WTC11 (cell line): ENCODE results near the gene UGP2. TPM values are rescaled to one million over a fixed set of nuclear protein-coding genes. Genes with fewer than 3 reads are reported as not detected.
A peak's percentile ranks its signal among the peaks of the same experiment; 100 is the strongest.

Source experiments
- ATAC-seq: fragments of 200-7000 bp; cut with Tn5 transposase; 2 replicates; pipeline ENCODE4 v1.10.0; 2021; ENCODE audit warnings: mild to moderate bottlenecking, moderate library complexity
- CTCF ChIA-PET: fragments of 300-600 bp; sonication (Branson Sonifier 250); formaldehyde crosslinking; loops from one replicate; lab custom pipeline; 2021; ENCODE audit warnings: antibody characterized with exemption; lab: Charles Lee
- POLR2A ChIA-PET: fragments of 350-600 bp; sonication (Branson Sonifier 250); formaldehyde crosslinking; loops from one replicate; lab custom pipeline; 2021; ENCODE audit warnings: antibody characterized with exemption; lab: Charles Lee
- DNase-seq: peaks from one replicate; pipeline ENCODE4 v3.0.0; 2021; ENCODE audit warnings: low spot score
- H3K27ac Mint-ChIP-seq: 2 replicates; pipeline ENCODE4 v1.8.0; 2021; ENCODE audit warnings: mixed read lengths
- H3K27me3 Mint-ChIP-seq: 2 replicates; pipeline ENCODE4 v1.8.0; 2021; ENCODE audit warnings: low read depth, mild to moderate bottlenecking, moderate library complexity, mixed read lengths
- H3K36me3 Mint-ChIP-seq: 2 replicates; pipeline ENCODE4 v1.8.0; 2021; ENCODE audit warnings: mixed read lengths
- H3K4me1 Mint-ChIP-seq: 2 replicates; pipeline ENCODE4 v1.8.0; 2022; ENCODE audit warnings: mixed read lengths
- H3K4me3 Mint-ChIP-seq: 2 replicates; pipeline ENCODE4 v1.8.0; 2021; ENCODE audit warnings: mild to moderate bottlenecking, moderate library complexity, mixed read lengths
- H3K9me3 Mint-ChIP-seq: 2 replicates; pipeline ENCODE4 v1.8.0; 2021; ENCODE audit warnings: mixed read lengths
- AR ChIP-seq: fragments of 250-450 bp; sonication (Bioruptor Pico); IDR thresholded peaks from 2 replicates; pipeline ENCODE4 v1.9.0; 2021; ENCODE audit warnings: mild to moderate bottlenecking
- ATF3 ChIP-seq: sonication (generic); formaldehyde crosslinking; conservative IDR thresholded peaks from 2 replicates; pipeline ENCODE4 v1.8.1; 2022; ENCODE audit warnings: mild to moderate bottlenecking, missing genetic modification reagents
- CREB1 ChIP-seq: sonication (generic); formaldehyde crosslinking; IDR thresholded peaks from 2 replicates; pipeline ENCODE4 v1.8.0; 2023; ENCODE audit warnings: mild to moderate bottlenecking, missing genetic modification reagents
- EMX1 ChIP-seq: fragments of 250-450 bp; sonication (Bioruptor Pico); IDR thresholded peaks from 2 replicates; pipeline ENCODE4 v1.8.0; 2021; ENCODE audit warnings: mild to moderate bottlenecking
- FOXP4 ChIP-seq: sonication (generic); formaldehyde crosslinking; IDR thresholded peaks from 2 replicates; pipeline ENCODE4 v1.8.0; 2022; ENCODE audit warnings: mild to moderate bottlenecking, missing genetic modification reagents
- HMGXB4 ChIP-seq: sonication (generic); formaldehyde crosslinking; IDR thresholded peaks from 2 replicates; pipeline ENCODE4 v1.8.1; 2023; ENCODE audit warnings: mild to moderate bottlenecking, moderate library complexity, missing genetic modification reagents
- MXD4 ChIP-seq: fragments of 250-450 bp; sonication (Bioruptor Pico); IDR thresholded peaks from 2 replicates; pipeline ENCODE4 v1.8.0; 2021; ENCODE audit warnings: mild to moderate bottlenecking, moderate library complexity, borderline replicate concordance
- NFYB ChIP-seq: sonication (generic); formaldehyde crosslinking; conservative IDR thresholded peaks from 2 replicates; pipeline ENCODE4 v1.8.0; 2022; ENCODE audit warnings: low read depth, missing genetic modification reagents
- SMAD3 ChIP-seq: sonication (generic); formaldehyde crosslinking; IDR thresholded peaks from 2 replicates; pipeline ENCODE4 v1.8.0; 2022; ENCODE audit warnings: missing genetic modification reagents, mild to moderate bottlenecking, borderline replicate concordance
- SMAD4 ChIP-seq: sonication (generic); formaldehyde crosslinking; IDR thresholded peaks from 2 replicates; pipeline ENCODE4 v1.8.0; 2022; ENCODE audit warnings: mild to moderate bottlenecking, missing genetic modification reagents
- SOX15 ChIP-seq: fragments of 250-450 bp; sonication (Bioruptor Pico); IDR thresholded peaks from 2 replicates; pipeline ENCODE4 v1.9.0; 2021; ENCODE audit warnings: mild to moderate bottlenecking
- STAT6 ChIP-seq: sonication (generic); formaldehyde crosslinking; conservative IDR thresholded peaks from 2 replicates; pipeline ENCODE4 v1.8.1; 2023; ENCODE audit warnings: mild to moderate bottlenecking, low read depth, missing genetic modification reagents, moderate library complexity
- ZNF121 ChIP-seq: sonication (generic); formaldehyde crosslinking; IDR thresholded peaks from 2 replicates; pipeline ENCODE4 v1.8.0; 2023; ENCODE audit warnings: missing genetic modification reagents
- ZNF281 ChIP-seq: sonication (generic); formaldehyde crosslinking; IDR thresholded peaks from 2 replicates; pipeline ENCODE4 v1.8.0; 2023; ENCODE audit warnings: mild to moderate bottlenecking, missing genetic modification reagents
- total RNA-seq: library from RNA; stranded (reverse); gene quantifications from 3 replicates; pipeline ENCODE4 v1.2.3, GENCODE V29; 2021
- TF ChIP-seq, protein P1 (sequence below): fragments of 250-450 bp; sonication (Bioruptor Pico); conservative IDR thresholded peaks from 2 replicates; pipeline ENCODE4 v1.9.0; 2021; ENCODE audit warnings: mild to moderate bottlenecking

UGP2 gene
- total RNA-seq, 1 experiment from 2014 or later: 543 TPM

DNA sequence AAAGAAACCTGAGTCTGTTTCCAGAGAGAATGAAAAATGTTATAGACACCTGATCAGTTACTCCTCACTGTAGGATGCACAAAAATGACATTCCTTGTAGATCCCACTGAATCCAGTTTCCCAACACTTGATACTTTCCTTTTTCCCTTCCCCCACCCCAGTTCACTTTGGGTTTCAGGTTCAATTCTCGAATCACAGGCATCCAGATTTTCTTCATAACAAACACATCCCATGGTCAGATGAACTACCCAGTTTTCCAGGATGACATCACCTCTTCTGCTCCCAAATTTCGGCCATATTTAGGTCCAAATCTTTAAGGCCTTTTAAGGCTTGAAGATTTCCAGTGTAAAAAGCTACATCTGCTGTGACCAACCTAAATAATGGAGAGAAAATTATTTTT is 51.5 kb downstream of the UGP2 start:
- DNase-seq (no peak), ATAC-seq (no peak)
- POLR2A ChIA-PET: no interaction called here
- CTCF ChIA-PET: interaction anchor here (1.5 kb wide), 1 partner anchor 201 kb away, joined by 3 read pairs; no protein-coding TSS in a partner anchor
- no peaks in the 10 kb centered on the region for H3K9me3 Mint-ChIP-seq
- H3K4me1 Mint-ChIP-seq: peaks cover 6% of the 10 kb centered on the region
- no peaks in the 10 kb centered on the region for H3K27me3 Mint-ChIP-seq
- no peak overlapping the region for H3K4me3 Mint-ChIP-seq
- peak overlapping the region; percentile 88 for H3K27ac Mint-ChIP-seq
- H3K36me3 Mint-ChIP-seq: peaks cover 53% of the 10 kb centered on the region
- TF ChIP-seq FOXP4 (CRISPR knock-in tag) (no peak), MXD4 (CRISPR knock-in tag) (no peak), SOX15 (CRISPR knock-in tag) (no peak), SMAD3 (CRISPR knock-in tag) (no peak), ZNF281 (CRISPR knock-in tag) (no peak), EMX1 (CRISPR knock-in tag) (no peak), STAT6 (no peak), SMAD4 (CRISPR knock-in tag) (no peak)

- no peak overlapping the region for H3K4me3 Mint-ChIP-seq
- H3K27ac Mint-ChIP-seq: peak overlapping the region; percentile 9
- no peaks in the 10 kb centered on the region for H3K9me3 Mint-ChIP-seq
- no peaks in the 10 kb centered on the region for H3K27me3 Mint-ChIP-seq
- ChIA-PET POLR2A (interaction anchor here (0.7 kb wide), 1 partner anchor 256 kb away, joined by 3 read pairs; no protein-coding TSS in a partner anchor), CTCF (no interaction called here)
- ATAC-seq (no peak), DNase-seq (no peak)
- no peaks in the 10 kb centered on the region for H3K4me1 Mint-ChIP-seq
- H3K36me3 Mint-ChIP-seq: peaks cover 45% of the 10 kb centered on the region
- TF ChIP-seq ATF3 (CRISPR knock-in tag) (no peak), HMGXB4 (CRISPR knock-in tag) (no peak), NFYB (CRISPR knock-in tag) (no peak), AR (CRISPR knock-in tag) (no peak), CREB1 (CRISPR knock-in tag) (no peak), MXD4 (CRISPR knock-in tag) (no peak), ZNF121 (peak; percentile 35; the same call in 1 of the 2 replicates)
- TF ChIP-seq, protein P1, sequence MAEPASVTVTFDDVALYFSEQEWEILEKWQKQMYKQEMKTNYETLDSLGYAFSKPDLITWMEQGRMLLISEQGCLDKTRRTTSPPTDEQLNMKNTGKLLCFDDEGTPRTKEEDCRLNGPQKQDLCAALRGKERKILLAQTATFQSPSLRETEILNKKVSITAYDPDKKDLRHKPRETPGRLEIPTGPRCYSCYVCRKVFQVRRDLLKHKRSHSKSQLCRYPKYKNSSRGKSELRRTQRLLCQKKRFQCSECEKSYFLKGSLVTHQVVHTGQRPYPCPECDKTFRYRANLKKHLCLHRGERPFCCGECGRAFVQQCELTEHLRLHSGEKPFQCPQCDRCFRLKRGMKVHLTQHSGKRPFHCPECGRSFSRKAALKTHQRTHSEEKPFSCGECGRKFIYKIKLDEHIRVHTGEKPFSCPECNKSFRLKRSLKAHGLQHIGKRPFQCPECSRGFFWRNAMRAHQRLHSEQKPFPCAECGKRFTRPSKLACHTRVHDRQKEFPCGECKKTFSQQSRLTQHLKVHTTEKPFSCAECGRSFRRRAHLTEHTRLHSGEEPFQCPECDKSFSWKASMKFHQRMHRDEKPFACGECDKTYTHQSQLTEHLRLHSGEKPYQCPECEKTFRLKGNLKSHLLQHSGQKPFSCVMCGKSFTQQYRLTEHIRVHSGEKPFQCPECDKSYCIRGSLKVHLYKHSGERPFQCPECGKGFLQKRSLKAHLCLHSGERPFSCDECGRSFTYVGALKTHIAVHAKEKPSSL (CRISPR knock-in tag): 0 out of 2 replicates have a peak, but pooled peaks have one; percentile 40
Measured at GRCh38 chr2:63894167-63894566, 52.5 kb downstream of the UGP2 start.
